Ovary (tissue), 3 donors: ENCODE measurements around the gene CD200.

Experiments
- CTCF ChIP-seq, 3 donors: fragments of 450-650 bp in 2 of 3; fragments of 200-600 bp in 1 of 3; IDR thresholded peaks; one replicate each; pipeline versions ENCODE4 v1.5.1 to v1.8.0; 2016 to 2022; ENCODE audit warnings: antibody characterized with exemption in 3 of 3, mild to moderate bottlenecking in 1 of 3
- EP300 ChIP-seq: sonication (generic); formaldehyde crosslinking; IDR thresholded peaks from one replicate; pipeline ENCODE4 v1.6.1; 2017; ENCODE audit warnings: antibody characterized with exemption
- POLR2A ChIP-seq: fragments of 450-650 bp; IDR thresholded peaks from one replicate; pipeline ENCODE4 v1.6.1; 2017; ENCODE audit warnings: antibody characterized with exemption, mild to moderate bottlenecking, moderate library complexity
- donor health status: DM: no; HTN: no; CAD: no.

- no peak for TF ChIP-seq POLR2A
- no peak for TF ChIP-seq CTCF (IDR thresholded peaks at IDR 0.05)
- no peak for TF ChIP-seq EP300
Observed at GRCh38 chr3:112348943-112349342, 16.0 kb downstream of the CD200 start.
